ENCODE measurements around the gene FGFR2. TPM values are rescaled to one million over a fixed set of nuclear protein-coding genes. Genes with fewer than 3 reads are reported as not detected.

The FGFR2 gene
- total RNA-seq, 1 experiment from 2014 or later: 5.7 TPM

DNA sequence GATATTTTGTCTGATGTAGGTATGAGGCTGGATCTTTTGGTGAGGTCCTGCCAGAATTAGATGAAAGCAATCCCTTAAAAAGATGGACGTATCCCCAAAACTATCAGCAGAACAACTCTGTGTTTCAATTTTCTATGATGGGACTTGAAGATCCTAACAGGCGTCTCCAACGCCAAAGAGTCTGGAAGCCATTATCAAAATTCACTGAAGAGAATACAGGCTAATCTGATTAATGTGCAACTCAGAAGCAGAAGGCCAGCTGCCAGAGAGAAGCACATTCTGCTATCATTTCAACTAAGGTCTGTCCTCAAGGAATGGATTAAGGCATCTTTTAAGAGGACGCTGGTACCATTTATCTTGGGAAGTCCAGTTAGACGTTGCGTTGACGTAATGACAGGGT, 119.7 kb downstream of the FGFR2 start:
- Histone ChIP-seq H3K4me3 (ENCODE audit: low read depth in 2 of 2, low read length in 2 of 2) (no peak overlapping the region), H3K4me1 (ENCODE audit: control insufficient read depth, insufficient read depth, low read length) (no peaks in the 10 kb centered on the region), H3K36me3 (ENCODE audit: control insufficient read depth, insufficient read depth, low read length) (no peaks in the 10 kb centered on the region), H3K27ac (ENCODE audit: low read length) (no peak overlapping the region), H3K9me3 (ENCODE audit: control insufficient read depth, insufficient read depth, low read depth, low read length) (no peaks in the 10 kb centered on the region), H3K27me3 (ENCODE audit: control insufficient read depth, insufficient read depth, low read length) (no peaks in the 10 kb centered on the region)
- BruUV-seq (replicated peaks): no TSS peak
- no peak for TF ChIP-seq TCF7L2 (IDR thresholded peaks at IDR 0.05; ENCODE audit: low read depth, low read length)
- no peak for TF ChIP-seq POLR2AphosphoS5 (IDR thresholded peaks at IDR 0.05; ENCODE audit: low read depth, low read length)
- TF ChIP-seq SIN3A (IDR thresholded peaks at IDR 0.05; ENCODE audit: borderline replicate concordance, insufficient read depth, low read depth, low read length): no peak
- no peak for TF ChIP-seq CTCF (IDR thresholded peaks at IDR 0.05)
- TF ChIP-seq, protein P1, sequence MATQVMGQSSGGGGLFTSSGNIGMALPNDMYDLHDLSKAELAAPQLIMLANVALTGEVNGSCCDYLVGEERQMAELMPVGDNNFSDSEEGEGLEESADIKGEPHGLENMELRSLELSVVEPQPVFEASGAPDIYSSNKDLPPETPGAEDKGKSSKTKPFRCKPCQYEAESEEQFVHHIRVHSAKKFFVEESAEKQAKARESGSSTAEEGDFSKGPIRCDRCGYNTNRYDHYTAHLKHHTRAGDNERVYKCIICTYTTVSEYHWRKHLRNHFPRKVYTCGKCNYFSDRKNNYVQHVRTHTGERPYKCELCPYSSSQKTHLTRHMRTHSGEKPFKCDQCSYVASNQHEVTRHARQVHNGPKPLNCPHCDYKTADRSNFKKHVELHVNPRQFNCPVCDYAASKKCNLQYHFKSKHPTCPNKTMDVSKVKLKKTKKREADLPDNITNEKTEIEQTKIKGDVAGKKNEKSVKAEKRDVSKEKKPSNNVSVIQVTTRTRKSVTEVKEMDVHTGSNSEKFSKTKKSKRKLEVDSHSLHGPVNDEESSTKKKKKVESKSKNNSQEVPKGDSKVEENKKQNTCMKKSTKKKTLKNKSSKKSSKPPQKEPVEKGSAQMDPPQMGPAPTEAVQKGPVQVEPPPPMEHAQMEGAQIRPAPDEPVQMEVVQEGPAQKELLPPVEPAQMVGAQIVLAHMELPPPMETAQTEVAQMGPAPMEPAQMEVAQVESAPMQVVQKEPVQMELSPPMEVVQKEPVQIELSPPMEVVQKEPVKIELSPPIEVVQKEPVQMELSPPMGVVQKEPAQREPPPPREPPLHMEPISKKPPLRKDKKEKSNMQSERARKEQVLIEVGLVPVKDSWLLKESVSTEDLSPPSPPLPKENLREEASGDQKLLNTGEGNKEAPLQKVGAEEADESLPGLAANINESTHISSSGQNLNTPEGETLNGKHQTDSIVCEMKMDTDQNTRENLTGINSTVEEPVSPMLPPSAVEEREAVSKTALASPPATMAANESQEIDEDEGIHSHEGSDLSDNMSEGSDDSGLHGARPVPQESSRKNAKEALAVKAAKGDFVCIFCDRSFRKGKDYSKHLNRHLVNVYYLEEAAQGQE (IDR thresholded peaks at IDR 0.05; ENCODE audit: insufficient read depth in 1 of 2, low read depth in 2 of 2, low read length in 1 of 2): no peak
- intact Hi-C loops (cut with micrococcal nuclease; ENCODE audit: unreplicated experiment): no loop called here
- ChIA-PET CTCF (no interaction called here), POLR2A (no interaction called here)
- DNase-seq (ENCODE audit: low read depth, low spot score) (no peak), ATAC-seq (no peak)
- in situ Hi-C loops (cut with HindIII; ENCODE audit: low pct_unique_long_range_greater_than_20kb, low sequenced_read_pairs): no loop called here

- ChIA-PET POLR2A (interaction anchor here (0.5 kb wide), 1 partner anchor 175 kb away, joined by 3 read pairs; no protein-coding TSS in a partner anchor), CTCF (no interaction called here)
- intact Hi-C loops (cut with micrococcal nuclease; ENCODE audit: unreplicated experiment) (no loop called here), in situ Hi-C loops (cut with HindIII; ENCODE audit: low pct_unique_long_range_greater_than_20kb, low sequenced_read_pairs) (no loop called here)
- no peaks in the 10 kb centered on the region for H3K4me1 ChIP-seq (ENCODE audit: control insufficient read depth, insufficient read depth, low read length)
- peak overlapping the region in 1 of 2 experiments; percentile 29; a peak in 1 of 4 replicates for H3K4me3 ChIP-seq (ENCODE audit: low read depth in 2 of 2, low read length in 2 of 2)
- no peak for DNase-seq (ENCODE audit: low read depth, low spot score)
- ATAC-seq: peak; percentile 78
- no peaks in the 10 kb centered on the region for H3K27me3 ChIP-seq (ENCODE audit: control insufficient read depth, insufficient read depth, low read length)
- BruUV-seq (replicated peaks): no TSS peak
- H3K36me3 ChIP-seq (ENCODE audit: control insufficient read depth, insufficient read depth, low read length): no peaks in the 10 kb centered on the region
- no peaks in the 10 kb centered on the region for H3K9me3 ChIP-seq (ENCODE audit: control insufficient read depth, insufficient read depth, low read depth, low read length)
- TF ChIP-seq CTCF (IDR thresholded peaks at IDR 0.05) (no peak), SIN3A (IDR thresholded peaks at IDR 0.05; ENCODE audit: borderline replicate concordance, insufficient read depth, low read depth, low read length) (no peak), TCF7L2 (IDR thresholded peaks at IDR 0.05; ENCODE audit: low read depth, low read length) (no peak), POLR2AphosphoS5 (IDR thresholded peaks at IDR 0.05; ENCODE audit: low read depth, low read length) (no peak)
- TF ChIP-seq, protein P1 (IDR thresholded peaks at IDR 0.05; ENCODE audit: insufficient read depth in 1 of 2, low read depth in 2 of 2, low read length in 1 of 2): no peak
- no peak overlapping the region for H3K27ac ChIP-seq (ENCODE audit: low read length)
Observed at GRCh38 chr10:121469797-121470606, 128.2 kb downstream of the FGFR2 start.

Data from Panc1 (cell line).